NCI-H446 (cell line): ENCODE measurements around the gene FCRLB.
"Not testable (repeated sequence)": the region's sequence is repeated elsewhere in the genome, so short reads cannot be mapped to it uniquely, and the experiment has no call there.

Experiments
- DNase-seq, 2 experiments: peaks; one replicate each; lab custom pipeline; 2025; lab: John Stamatoyannopoulos, UW

Gene FCRLB

DNA sequence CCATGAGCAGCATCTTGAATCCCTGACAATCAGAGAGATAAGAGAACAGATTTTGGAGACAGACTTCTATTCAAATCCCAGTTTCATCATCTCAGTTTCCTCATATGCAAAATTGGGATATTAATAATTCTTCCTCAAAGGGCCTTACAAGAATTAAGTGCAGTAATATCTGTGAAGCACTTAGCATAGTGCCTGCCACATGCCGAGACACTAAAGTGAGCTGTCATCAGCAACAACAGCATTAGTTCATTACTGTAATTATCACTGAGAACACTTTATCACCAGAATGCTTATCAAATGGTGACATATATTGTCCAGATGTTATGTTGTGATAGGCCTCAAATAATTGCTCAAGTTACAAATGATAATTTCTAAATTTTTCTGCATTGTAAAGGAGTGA lies 922 bp upstream of the FCRLB start:
- DNase-seq: no peak

- DNase-seq: no peak
Observed at GRCh38 chr1:161721738-161722343, 497 bp downstream of the FCRLB start.

- no peak for DNase-seq
Observed at GRCh38 chr1:161722406-161722805, 1.1 kb downstream of the FCRLB start.

DNA sequence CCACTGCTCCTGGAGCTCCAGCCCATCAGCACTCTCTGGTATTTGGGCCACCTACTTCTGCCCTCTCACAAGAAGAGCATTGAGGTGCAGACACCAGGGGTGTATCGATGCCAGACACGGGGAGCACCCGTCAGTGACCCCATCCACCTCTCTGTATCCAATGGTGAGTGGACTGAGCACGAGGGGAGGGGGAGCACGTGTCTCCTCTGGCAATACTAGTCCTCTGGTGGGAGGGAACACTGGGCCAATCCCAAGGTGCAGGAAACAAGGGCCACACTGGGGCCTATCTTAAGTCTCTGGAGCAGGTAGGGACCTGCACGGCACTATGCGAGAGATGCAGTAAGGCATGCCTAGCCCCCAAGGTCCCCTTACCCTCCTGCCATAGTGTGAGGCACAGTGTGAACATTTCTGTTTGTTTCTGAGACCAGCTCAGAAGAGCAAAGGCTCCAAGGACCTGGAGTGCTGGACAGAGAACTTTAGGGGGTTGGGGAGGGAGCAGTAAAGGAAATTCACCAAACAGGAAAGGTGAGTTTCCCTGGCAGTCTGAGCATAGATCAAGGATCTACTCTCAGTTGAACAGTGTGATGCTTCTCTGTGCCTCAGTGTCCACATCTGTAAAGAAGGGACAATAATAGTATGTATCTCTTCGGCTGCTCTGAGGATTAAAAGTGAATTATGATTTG lies 2.3 kb downstream of the FCRLB start:
- no peak for DNase-seq

DNA sequence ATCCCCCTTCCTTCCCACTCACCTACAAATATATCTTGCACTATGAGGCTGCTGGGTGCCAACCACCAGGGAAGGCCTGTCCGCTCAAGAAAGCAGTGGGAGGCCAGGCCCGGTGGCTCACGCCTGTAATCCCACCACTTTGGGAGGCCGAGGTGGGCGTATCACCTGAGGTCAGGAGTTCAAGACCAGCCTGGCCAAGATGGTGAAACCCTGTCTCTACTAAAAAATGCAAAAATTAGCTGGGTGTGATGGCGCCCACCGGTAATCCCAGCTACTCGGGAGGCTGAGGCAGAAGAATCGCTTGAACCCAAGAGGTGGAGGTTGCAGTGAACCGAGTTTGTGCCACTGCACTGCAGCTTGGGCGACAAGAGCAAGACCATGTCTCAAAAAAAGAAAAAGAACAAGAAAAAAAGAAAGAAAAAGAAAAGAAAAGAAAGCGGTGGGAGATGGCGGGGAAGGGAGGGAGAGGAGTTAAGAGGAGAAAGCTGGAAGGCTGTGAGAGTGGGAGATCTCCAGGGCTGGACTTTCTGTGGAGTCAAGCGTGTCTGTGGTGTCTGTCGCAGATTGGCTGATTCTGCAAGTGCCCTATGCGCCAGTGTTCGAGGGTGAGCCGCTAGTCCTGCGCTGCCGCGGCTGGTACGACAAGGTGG lies 4.0 kb downstream of the FCRLB start:
- DNase-seq: not testable (repeated sequence)

DNA sequence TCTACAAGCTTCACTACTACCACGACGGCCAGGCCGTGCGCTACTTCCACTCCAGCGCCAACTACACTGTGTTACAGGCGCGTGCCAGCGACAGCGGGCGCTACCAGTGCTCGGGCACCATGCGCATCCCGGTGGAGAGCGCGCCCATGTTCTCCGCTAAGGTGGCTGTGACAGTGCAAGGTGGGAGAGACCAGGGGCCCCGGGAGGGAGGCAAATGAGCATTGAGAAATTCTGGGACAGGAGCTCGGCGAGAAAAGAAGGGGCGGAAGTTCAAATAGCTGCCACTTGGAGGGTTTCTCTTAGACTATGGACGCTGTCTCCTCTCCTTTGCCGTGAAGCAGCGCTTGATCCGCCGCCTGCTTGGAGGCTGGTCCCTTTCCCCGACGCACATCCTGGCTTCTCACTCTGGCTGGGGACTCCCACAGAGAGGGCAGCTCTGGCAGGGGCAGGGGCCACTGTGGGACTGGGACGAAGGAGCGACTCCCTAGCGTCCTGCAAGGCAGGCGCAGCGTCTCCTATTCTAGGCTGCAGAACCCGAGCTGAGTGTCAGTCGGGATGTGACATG lies 4.6 kb downstream of the FCRLB start:
- peak in 1 of 2 experiments; percentile 21 for DNase-seq

GRCh38 chr1:161726473-161727255 lies 5.3 kb downstream of the FCRLB start:
- DNase-seq: peak in 1 of 2 experiments; percentile 40

GRCh38 chr1:161727256-161727924 lies 6.0 kb downstream of the FCRLB start:
- no peak for DNase-seq

GRCh38 chr1:161728376-161729226 lies 7.3 kb downstream of the FCRLB start:
- DNase-seq: no peak

DNA sequence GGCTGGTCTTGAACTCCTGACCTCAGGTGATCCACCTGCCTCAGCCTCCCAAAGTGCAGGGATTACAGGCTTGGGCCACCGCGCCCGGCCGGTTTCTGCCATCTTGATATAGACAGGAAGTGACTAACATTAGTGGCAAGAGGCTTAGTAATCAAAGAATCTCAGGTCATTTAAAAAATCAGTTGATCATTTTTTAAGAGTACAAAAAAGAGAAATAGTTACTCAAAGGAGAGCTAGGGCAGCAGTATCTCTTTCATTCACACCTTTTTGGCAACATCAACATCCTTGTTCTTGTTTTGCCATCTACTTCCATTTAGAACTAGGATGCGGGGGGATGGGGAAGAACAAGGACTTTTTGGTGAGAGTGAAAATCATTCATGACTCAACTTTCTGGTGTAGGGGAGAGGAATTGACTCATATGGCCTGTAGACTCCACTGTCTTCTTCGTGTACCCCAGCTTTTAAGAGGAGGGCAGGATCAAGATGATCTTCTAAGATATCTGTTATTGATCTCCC lies 8.8 kb downstream of the FCRLB start:
- no peak for DNase-seq

GRCh38 chr1:161731241-161731640 lies 9.9 kb downstream of the FCRLB start:
- DNase-seq: no peak

GRCh38 chr1:161731981-161732718 lies 10.8 kb downstream of the FCRLB start:
- DNase-seq: no peak

- no peak for DNase-seq
Observed at GRCh38 chr1:161733526-161733925, 12.2 kb downstream of the FCRLB start.

GRCh38 chr1:161735837-161736236 lies 14.5 kb downstream of the FCRLB start:
- no peak for DNase-seq

DNA sequence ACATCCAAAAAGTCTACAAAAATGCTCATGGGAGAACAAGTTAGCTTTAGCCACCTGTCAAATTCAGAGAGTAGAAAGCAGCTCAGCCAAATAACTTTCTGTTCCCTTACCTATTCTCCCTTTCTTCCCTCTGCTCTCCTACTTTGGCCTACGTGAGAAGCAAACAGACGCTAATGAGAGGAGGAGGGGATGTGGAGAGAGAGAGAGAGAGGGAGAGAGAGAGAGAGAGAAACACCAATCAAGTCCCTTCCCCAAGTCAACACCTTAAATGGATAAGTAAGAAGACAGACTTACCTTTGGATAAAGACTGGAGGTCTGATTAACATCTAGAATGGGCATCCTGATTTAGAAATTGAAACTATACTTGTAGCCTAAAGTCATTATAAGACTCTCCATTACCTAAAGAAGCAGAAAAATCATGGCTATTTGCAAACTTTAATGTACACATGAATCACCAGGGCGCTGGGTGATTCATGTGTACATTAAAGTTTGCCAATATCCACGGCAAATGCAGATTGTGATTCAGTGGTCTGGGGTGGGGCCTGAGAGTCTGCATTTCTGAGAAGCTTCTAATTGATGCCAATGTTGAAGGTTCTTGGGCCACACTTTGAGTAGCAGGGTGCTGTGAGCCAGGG lies 15.1 kb downstream of the FCRLB start:
- DNase-seq: no peak

DNA sequence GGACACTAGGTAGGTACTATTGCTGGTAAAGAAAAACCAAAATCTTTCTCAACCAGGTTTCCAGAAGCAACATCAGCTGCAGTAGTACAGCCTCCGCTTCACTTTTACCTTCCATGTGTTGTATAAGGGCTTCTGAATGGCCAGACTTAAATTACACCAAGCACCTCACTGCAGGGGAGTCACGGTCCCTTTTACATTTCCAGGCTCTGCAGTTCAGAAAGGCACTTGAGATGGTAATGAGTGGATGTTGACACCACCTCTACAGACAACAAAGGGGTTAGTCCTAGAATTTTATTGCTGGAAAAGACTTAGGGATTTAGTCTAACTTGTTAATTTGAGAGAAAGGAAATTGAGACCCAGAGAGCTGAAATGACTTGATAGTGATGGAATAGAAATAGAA lies 16.3 kb downstream of the FCRLB start:
- no peak for DNase-seq

GRCh38 chr1:161738627-161739287 lies 17.4 kb downstream of the FCRLB start:
- DNase-seq: peak; percentile 21 to 43

DNA sequence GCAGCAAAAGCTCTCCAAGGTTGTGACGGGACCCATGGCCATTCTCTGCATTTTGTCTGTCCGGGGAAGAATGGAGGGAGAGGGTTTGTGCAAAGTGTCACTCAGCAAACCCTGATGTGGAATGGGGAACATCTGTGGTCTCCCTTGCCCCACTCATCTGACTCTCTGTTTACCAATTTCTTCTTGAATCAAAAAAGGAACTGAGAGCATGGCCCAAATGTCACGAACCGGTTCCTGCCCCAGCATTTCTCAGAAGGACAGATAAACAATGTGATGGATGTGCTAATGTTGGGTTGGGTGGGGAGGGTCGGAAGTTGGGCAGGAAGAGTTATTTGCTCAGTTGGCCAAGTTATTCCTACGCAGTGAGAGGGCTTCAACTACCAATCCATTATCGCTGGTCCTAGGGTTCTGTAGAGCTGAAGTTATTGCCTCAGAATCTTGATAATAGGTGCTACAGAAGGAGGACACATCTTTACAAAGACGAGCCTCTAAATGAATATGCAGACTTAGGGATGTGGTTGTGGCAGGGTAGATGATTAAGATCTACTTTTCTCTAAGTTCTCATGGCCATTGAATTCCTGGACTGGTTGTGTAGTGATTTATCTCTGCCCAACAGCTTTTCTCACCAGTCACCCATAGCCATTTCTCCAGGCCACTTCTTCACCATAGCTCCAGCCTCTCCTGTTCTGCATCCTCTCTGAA lies 18.7 kb downstream of the FCRLB start:
- no peak for DNase-seq
